HG03139 (cell line): ENCODE measurements around the gene EIF2S2.

Experiments
- ATAC-seq: cut with Tn5 transposase; IDR thresholded peaks from one replicate; pipeline ENCODE4 v1.9.1; 2021; ENCODE audit not compliant: unreplicated experiment

EIF2S2 gene

DNA sequence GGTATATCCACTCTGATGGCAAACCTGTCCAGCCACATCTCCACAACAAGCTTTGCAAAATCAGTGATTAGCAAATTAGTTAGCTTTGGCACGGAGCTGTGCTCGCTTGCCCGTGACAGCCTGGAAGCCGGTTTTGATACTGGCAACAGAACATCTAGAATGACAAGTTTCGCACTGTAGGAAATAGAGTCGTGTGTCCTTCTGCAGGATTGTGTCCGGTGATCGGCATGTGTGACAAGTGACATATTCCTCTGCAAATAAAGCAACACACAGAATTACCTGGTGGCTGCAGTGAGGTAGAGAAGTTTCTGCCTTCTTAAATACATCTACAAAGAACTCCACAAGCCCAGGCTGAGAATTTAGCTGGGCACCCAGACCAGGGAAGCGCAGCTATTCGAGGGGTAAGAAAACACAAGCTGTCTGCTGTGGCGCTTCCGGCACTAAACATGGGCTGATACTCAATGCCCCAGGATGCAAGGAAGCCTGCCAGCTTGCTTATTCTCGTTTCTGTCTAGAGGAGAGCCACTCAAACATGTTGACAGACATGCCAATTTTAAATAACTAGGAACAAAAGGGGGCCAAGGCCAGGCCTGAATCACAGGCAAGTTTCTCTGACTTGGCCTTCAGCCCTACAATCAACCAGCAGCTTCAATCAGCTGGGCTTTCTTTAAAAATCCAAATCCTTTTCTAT lies 22.2 kb downstream of the EIF2S2 start:
- no peak for ATAC-seq

- no peak for ATAC-seq
Measured at GRCh38 chr20:34089175-34089479, 22.9 kb downstream of the EIF2S2 start.

- no peak for ATAC-seq
Measured at GRCh38 chr20:34088305-34089174, 23.5 kb downstream of the EIF2S2 start.

GRCh38 chr20:34085544-34086040 lies 26.5 kb downstream of the EIF2S2 start:
- no peak for ATAC-seq

DNA sequence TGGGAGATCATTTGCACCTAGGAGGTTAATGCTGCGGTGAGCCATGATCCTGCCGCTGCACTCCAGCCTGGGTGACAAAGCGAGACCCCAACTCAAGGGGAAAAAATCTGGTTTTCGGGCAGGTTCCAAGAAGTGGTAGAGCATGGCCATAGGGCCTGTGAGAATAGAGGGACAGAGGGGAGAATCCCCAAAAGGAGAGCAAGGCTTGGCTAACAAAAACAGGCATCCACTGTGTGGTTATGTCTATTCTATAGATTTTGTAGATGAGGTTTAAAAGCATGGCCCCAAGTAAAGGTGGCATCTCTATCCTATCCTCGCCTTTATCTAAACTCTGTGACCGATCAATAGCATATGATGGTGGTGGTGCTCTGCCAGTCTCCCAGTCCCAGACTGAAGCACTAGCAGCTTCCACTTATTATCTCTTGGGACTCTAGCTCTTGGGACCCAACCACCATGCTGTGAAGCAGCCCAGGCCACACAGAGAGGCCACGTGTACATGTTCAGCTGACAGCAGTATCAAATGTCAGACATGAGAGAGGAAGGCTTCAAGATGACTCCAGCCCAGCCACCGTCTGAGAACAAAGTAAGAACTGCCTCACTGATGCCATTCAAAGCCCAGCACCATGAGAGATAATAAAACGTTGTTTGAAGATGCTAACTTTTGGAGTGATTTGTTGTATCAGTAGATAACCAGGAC lies 27.7 kb downstream of the EIF2S2 start:
- ATAC-seq, result no peak

GRCh38 chr20:34083781-34084180 lies 28.3 kb downstream of the EIF2S2 start:
- no peak for ATAC-seq

DNA sequence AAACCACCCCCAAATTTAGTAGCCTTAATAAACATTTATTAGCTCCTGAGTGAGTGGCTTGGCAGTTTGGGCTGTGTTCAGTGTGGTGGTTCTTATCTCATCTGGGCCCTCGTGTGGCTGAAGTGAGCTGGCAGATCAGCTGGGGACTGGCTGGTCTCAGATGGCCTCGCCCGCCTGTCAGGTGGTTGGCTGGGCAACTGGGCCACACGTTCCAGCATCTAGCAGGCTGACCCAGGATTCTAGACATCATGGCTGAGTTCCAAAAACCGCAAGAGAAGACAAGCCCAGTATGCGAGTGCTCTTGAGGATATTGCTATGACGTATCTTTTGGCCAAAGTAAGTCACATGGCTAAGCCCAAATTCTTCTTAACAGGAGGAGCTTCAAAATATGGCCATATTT lies 28.9 kb downstream of the EIF2S2 start:
- no peak for ATAC-seq

- ATAC-seq, result no peak
Measured at GRCh38 chr20:34082232-34082887, 29.7 kb downstream of the EIF2S2 start.

DNA sequence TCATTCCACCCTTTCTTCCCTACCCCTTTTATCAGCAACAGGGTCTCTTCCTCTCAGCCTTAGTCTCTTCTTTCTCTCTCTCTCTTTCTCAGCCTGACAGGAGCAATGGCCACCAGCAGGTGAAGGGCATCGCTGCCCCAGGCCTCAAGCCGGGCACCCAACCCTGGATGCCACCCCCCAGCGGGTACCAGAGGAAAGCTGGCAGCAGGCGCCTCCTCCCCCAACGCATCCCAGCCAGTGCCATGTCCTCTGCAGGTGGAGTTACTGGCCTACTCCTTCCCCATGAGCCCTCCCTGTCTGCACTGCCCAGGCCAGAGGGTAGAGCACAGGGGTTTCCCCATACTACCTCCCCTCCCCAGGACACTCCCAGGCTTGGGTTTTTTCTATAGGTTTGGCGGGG lies 32.2 kb downstream of the EIF2S2 start:
- no peak for ATAC-seq

GRCh38 chr20:34078540-34078939 lies 33.5 kb downstream of the EIF2S2 start:
- no peak for ATAC-seq

- no peak for ATAC-seq
Measured at GRCh38 chr20:34076952-34077351, 35.1 kb downstream of the EIF2S2 start.

DNA sequence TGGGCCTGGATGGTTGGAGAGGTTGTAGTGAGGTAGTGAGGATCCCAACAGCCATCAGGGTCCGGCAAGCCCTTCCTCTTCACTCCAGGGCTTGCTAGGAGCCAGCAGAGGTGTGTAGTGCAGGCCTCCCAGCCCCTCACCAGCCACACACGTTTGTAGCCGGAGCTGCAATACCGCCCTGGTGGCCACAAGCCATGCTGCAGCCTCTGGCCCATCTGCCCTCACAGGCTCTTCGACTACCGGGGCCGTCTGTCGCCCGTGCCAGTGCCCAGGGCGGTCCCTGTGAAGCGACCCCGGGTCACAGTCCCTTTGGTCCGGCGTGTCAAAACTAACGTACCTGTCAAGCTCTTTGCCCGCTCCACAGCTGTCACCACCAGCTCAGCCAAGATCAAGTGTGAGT lies 36.4 kb downstream of the EIF2S2 start:
- ATAC-seq, result no peak

DNA sequence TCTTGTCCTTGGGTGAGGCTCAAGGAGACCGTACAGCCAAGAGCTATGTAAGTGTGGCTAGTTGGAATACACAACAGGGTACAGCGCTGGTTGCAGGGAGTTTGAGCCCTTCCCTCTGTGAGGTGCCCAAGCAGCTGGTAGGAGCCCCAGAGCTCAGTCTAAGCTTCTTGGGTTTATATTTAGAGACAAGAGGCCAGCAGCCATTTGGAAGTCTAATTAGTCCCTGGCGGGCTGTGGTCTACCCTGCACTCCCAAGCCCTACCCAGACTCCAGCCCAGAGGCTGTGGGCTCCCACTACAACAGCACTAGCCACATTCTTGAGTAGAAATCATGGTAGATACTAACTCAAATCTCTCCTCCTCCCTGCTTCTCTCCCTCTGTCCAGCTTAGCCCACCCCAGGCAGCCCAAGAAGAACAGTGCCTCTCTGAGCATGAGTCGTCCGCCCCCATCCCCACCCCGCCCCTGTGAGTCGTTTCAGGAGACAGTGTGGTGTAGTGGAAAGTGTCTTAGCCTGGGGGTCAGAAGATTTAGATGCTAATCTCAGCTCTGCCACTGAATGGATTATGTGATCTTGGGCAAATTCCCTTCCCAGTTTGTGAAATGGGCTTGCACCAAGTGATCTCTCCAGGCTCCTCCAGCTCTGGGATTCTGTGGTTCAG lies 37.8 kb downstream of the EIF2S2 start:
- ATAC-seq, result no peak

DNA sequence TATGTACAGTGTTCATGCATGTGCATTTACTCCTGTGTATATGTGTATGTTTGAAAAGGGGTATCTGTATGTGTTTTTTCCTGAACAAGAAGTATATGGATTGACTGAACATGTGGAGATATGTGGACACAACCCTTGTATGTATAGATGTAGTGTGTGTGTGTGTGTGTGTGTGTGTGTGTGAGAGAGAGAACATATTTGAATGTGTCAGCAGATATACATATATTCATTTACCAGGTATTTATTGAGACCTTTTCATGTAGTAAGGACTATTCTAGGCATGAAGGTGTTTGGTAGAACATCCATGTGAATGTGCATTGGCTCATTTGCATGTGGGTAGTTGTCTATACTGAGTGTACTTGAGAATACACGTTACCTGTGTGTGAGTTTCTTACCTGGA lies 39.3 kb downstream of the EIF2S2 start:
- ATAC-seq, result no peak

DNA sequence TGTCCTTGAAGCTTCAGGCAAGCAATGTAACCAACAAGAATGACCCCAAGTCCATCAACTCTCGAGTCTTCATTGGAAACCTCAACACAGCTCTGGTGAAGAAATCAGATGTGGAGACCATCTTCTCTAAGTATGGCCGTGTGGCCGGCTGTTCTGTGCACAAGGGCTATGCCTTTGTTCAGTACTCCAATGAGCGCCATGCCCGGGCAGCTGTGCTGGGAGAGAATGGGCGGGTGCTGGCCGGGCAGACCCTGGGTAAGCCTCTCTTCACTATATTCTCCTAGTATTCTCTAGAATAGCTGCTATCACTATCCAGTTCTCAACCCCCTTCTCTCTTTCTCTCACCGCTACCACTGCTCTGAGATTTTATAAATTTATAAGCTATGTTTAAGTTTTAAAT lies 40.0 kb downstream of the EIF2S2 start:
- no peak for ATAC-seq

GRCh38 chr20:34070859-34071258 lies 41.2 kb downstream of the EIF2S2 start:
- no peak for ATAC-seq

DNA sequence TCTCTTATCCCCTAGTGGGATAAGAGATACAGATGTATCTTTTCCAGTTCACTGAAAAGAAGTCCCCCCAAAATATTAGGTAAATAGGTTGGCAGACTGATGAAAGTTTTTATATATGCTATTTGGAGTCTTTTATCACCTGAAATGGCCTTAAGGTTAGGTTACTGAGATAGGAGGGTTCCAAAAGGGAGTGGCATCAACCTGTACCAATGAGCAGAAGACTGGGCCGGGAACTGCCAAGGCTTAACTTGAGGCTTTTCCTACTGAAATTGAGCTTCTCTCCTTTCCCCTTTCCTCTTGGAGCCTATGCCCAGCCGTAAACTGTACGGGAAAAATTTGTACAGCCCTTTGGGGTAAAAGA lies 42.0 kb downstream of the EIF2S2 start:
- ATAC-seq, result no peak

GRCh38 chr20:34069341-34070078 lies 42.5 kb downstream of the EIF2S2 start:
- no peak for ATAC-seq

- no peak for ATAC-seq
Measured at GRCh38 chr20:34068001-34068400, 44.0 kb downstream of the EIF2S2 start.

DNA sequence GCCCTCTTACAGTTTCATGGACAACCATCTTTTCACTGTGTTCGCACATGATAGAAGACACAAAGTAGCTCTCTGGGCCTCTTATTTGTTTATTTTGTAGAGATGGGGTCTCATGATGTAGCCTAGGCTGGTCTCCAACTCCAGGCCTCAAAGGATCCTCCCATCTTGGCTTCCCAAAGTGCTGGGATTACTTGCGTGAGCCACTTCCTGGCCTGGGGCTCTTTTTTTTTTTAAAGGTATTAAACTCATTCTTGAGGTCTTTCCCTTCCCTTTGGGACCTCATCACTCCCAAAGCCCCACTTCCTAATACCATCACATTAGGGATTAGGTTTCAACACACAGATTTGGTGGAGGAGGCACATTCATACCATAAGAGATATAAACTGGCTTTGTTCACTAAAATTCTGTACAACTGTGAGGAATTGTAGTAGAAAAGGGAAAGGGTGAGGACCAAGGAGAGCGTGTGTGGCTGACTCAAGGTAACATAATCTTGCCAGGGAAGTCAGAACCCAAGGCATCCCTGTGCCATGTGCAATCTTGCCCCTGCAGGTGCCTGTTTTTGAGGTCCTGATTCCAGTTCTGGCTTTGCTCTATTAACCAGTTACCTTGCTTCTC lies 45.5 kb downstream of the EIF2S2 start:
- ATAC-seq, result no peak
